ENCODE measurements around the gene GRB10. TPM values are rescaled to one million over a fixed set of nuclear protein-coding genes. Genes with fewer than 3 reads are reported as not detected.

Gene GRB10
- total and polyA plus RNA-seq, 2 donors (not counting 3 experiments of a cell fraction or from before 2014, with no cell fraction given), result 43.7 to 240 TPM

DNA sequence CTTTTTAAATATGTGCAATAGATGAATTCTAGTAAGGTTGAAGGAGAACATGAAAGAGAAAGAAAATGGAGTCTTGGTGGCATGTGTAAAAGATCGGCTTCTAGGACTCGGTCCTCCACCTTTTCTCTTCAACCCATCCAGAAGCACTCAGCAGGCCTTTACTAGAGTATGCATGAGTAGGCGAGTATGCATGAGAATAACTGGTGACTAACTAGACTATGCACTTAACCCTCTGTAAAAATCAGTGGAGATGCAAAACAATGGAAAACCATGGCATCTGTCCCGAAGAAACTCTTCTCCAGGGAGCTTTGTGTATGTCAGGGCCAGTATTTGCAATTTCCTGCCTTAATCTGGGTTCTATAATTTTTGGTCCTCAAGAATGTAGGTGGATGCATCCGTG is 40.0 kb upstream of the GRB10 start:
- ChIA-PET POLR2A (no interaction called here), CTCF (no interaction called here)
- DNase-seq (ENCODE audit: low read depth, low spot score) (no peak), FAIRE-seq (no peak)
- intact Hi-C loops (cut with micrococcal nuclease), result no loop called here
- Histone ChIP-seq H2AFZ (ENCODE audit: low read depth, low read length) (no peak overlapping the region), H3K9me1 (replicated peaks; ENCODE audit: control insufficient read depth, extremely low read depth, insufficient read depth, low read length) (no peaks in the 10 kb centered on the region), H3K27me3 (ENCODE audit: control insufficient read depth in 2 of 2, insufficient read depth in 2 of 2, low read length in 2 of 2) (no peaks in the 10 kb centered on the region), H3K9me3 (replicated peaks; ENCODE audit: control insufficient read depth, insufficient read depth, low read length) (no peaks in the 10 kb centered on the region), H3K4me1 (ENCODE audit: control insufficient read depth, extremely low read depth, insufficient read depth, low read length) (peaks cover 31% of the 10 kb centered on the region), H4K20me1 (replicated peaks; ENCODE audit: control insufficient read depth, extremely low read depth, insufficient read depth, low read length) (no peaks in the 10 kb centered on the region), H3K36me3 (ENCODE audit: control insufficient read depth in 2 of 2, extremely low read depth in 1 of 2, insufficient read depth in 2 of 2, low read length in 2 of 2) (no peaks in the 10 kb centered on the region), H3K79me2 (ENCODE audit: control insufficient read depth, insufficient read depth, low read length) (no peaks in the 10 kb centered on the region), H3K27ac (ENCODE audit: insufficient read depth, low read depth, low read length) (no peak overlapping the region), H3K4me3 (replicated peaks in 1 of 3; ENCODE audit: insufficient read depth in 1 of 3, low read depth in 1 of 3, low read length in 3 of 3) (no peak overlapping the region), H3K9ac (replicated peaks; ENCODE audit: extremely low read depth, insufficient read depth, low read length) (no peak overlapping the region), H3K4me2 (ENCODE audit: insufficient read depth, low read length) (no peak overlapping the region)
- dilution Hi-C loops (cut with MboI; ENCODE audit: extremely low pct_ligation_motif_present, low sequenced_read_pairs), result no loop called here
- TF ChIP-seq POLR2A (IDR thresholded peaks at IDR 0.05; ENCODE audit: low read depth, low read length), result no peak
- TF ChIP-seq EZH2 (IDR thresholded peaks at IDR 0.05; ENCODE audit: borderline replicate concordance, low read depth, low read length, severe bottlenecking), result no peak
- no peak for TF ChIP-seq CTCF (IDR thresholded peaks at IDR 0.05; ENCODE audit: extremely low read depth in 1 of 2, insufficient read depth in 1 of 2, low read depth in 1 of 2, low read length in 2 of 2)
- no peak for TF ChIP-seq MYC (IDR thresholded peaks at IDR 0.05; ENCODE audit: low read depth, low read length)
- no peak for TF ChIP-seq GATA2 (IDR thresholded peaks at IDR 0.05; ENCODE audit: insufficient read depth, insufficient read length, low read depth, low read length)
- no TSS peak for BruUV-seq (replicated peaks)

DNA sequence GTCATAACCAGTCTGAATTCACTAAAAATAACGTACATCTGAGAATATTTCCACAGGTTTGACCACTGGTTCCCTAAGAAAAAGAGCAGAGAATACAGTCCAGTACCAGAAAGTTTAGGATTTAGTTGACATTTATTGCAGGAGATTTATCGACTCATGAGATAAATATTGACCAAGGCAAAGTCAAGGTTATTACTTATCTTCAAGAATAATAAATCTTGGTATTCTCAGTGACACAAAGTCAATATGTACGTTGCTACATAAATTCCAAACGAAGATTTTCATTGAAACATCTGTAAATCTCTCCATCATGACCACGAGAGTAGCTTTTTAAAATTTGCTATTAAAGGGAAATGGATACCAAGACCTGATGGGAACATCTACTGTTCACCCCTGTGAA is 39.4 kb upstream of the GRB10 start:
- H3K79me2 ChIP-seq (ENCODE audit: control insufficient read depth, insufficient read depth, low read length), result no peaks in the 10 kb centered on the region
- no peak overlapping the region for H3K27ac ChIP-seq (ENCODE audit: insufficient read depth, low read depth, low read length)
- H3K27me3 ChIP-seq (ENCODE audit: control insufficient read depth in 2 of 2, insufficient read depth in 2 of 2, low read length in 2 of 2), result no peaks in the 10 kb centered on the region
- no peak overlapping the region for H3K9ac ChIP-seq (replicated peaks; ENCODE audit: extremely low read depth, insufficient read depth, low read length)
- no peak for DNase-seq (ENCODE audit: low read depth, low spot score)
- CTCF ChIA-PET, result no interaction called here
- no TSS peak for BruUV-seq (replicated peaks)
- no peaks in the 10 kb centered on the region for H3K9me1 ChIP-seq (replicated peaks; ENCODE audit: control insufficient read depth, extremely low read depth, insufficient read depth, low read length)
- peaks cover 28% of the 10 kb centered on the region for H3K4me1 ChIP-seq (ENCODE audit: control insufficient read depth, extremely low read depth, insufficient read depth, low read length)
- no peaks in the 10 kb centered on the region for H4K20me1 ChIP-seq (replicated peaks; ENCODE audit: control insufficient read depth, extremely low read depth, insufficient read depth, low read length)
- H2AFZ ChIP-seq (ENCODE audit: low read depth, low read length), result no peak overlapping the region
- H3K36me3 ChIP-seq (ENCODE audit: control insufficient read depth in 2 of 2, extremely low read depth in 1 of 2, insufficient read depth in 2 of 2, low read length in 2 of 2), result no peaks in the 10 kb centered on the region
- H3K9me3 ChIP-seq (replicated peaks; ENCODE audit: control insufficient read depth, insufficient read depth, low read length), result no peaks in the 10 kb centered on the region
- dilution Hi-C loops (cut with MboI; ENCODE audit: extremely low pct_ligation_motif_present, low sequenced_read_pairs), result no loop called here
- FAIRE-seq, result peak; percentile 49
- intact Hi-C loops (cut with micrococcal nuclease), result no loop called here
- POLR2A ChIA-PET, result no interaction called here
- no peak for TF ChIP-seq POLR2AphosphoS5 (IDR thresholded peaks at IDR 0.05; ENCODE audit: insufficient read depth, low read depth, low read length)
- no peak for TF ChIP-seq CTCF (IDR thresholded peaks at IDR 0.05; ENCODE audit: extremely low read depth in 1 of 2, insufficient read depth in 1 of 2, low read depth in 1 of 2, low read length in 2 of 2)
- TF ChIP-seq, protein P1, sequence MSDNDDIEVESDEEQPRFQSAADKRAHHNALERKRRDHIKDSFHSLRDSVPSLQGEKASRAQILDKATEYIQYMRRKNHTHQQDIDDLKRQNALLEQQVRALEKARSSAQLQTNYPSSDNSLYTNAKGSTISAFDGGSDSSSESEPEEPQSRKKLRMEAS (IDR thresholded peaks at IDR 0.05; ENCODE audit: insufficient read depth, insufficient read length), result no peak
- TF ChIP-seq POLR2A (IDR thresholded peaks at IDR 0.05; ENCODE audit: low read depth, low read length), result no peak
- no peak for TF ChIP-seq FOS (IDR thresholded peaks at IDR 0.05; ENCODE audit: borderline replicate concordance, insufficient read depth, low read length)
- no peak for TF ChIP-seq JUN (IDR thresholded peaks at IDR 0.05; ENCODE audit: borderline replicate concordance, insufficient read depth, insufficient read length, low read depth)
- no peak overlapping the region for H3K4me2 ChIP-seq (ENCODE audit: insufficient read depth, low read length)
- no peak overlapping the region for H3K4me3 ChIP-seq (replicated peaks in 1 of 3; ENCODE audit: insufficient read depth in 1 of 3, low read depth in 1 of 3, low read length in 3 of 3)

All from endothelial cell of umbilical vein (primary cell).